Activated CD4-positive, alpha-beta memory T cell treated with anti-CD3 and anti-CD28 coated beads, Interleukin-2, amount 10 ng/mL, durations not matched to agents 7 days and 5 days (primary cell): ENCODE data around the gene ECI2. TPM values are rescaled to one million over a fixed set of nuclear protein-coding genes. Genes with fewer than 3 reads are reported as not detected.

Experiments
- CTCF ChIA-PET: fragments of 350-600 bp; sonication (Branson Sonifier 250); formaldehyde crosslinking; loops from one replicate; lab custom pipeline; 2021; ENCODE audit warnings: antibody characterized with exemption, inconsistent platforms; lab: Charles Lee
- POLR2A ChIA-PET: fragments of 350-600 bp; sonication (Branson Sonifier 250); formaldehyde crosslinking; loops from one replicate; lab custom pipeline; 2021; ENCODE audit warnings: antibody characterized with exemption; lab: Charles Lee
- DNase-seq: peaks from one replicate; pipeline ENCODE4 v3.0.0-alpha.2; 2020
- H3K27ac Mint-ChIP-seq: one replicate; pipeline ENCODE4 v1.8.0; 2021; ENCODE audit warnings: mild to moderate bottlenecking, mixed read lengths
- H3K27me3 Mint-ChIP-seq: one replicate; pipeline ENCODE4 v1.8.0; 2021; ENCODE audit warnings: mixed read lengths
- H3K36me3 Mint-ChIP-seq: one replicate; pipeline ENCODE4 v1.8.0; 2021; ENCODE audit warnings: low read depth, mixed read lengths
- H3K4me1 Mint-ChIP-seq: one replicate; pipeline ENCODE4 v1.8.0; 2021; ENCODE audit warnings: mixed read lengths
- H3K4me3 Mint-ChIP-seq: one replicate; pipeline ENCODE4 v1.8.0; 2021; ENCODE audit warnings: mild to moderate bottlenecking, mixed read lengths
- H3K9me3 Mint-ChIP-seq: one replicate; pipeline ENCODE4 v1.8.0; 2021; ENCODE audit warnings: mixed read lengths
- total RNA-seq, 2 experiments: library from RNA; stranded (reverse); gene quantifications; one replicate each; pipeline ENCODE4 v1.2.3, GENCODE V29; 2021

Gene ECI2
- total RNA-seq, 2 experiments from 2014 or later: 35.5 to 37.2 TPM

DNA sequence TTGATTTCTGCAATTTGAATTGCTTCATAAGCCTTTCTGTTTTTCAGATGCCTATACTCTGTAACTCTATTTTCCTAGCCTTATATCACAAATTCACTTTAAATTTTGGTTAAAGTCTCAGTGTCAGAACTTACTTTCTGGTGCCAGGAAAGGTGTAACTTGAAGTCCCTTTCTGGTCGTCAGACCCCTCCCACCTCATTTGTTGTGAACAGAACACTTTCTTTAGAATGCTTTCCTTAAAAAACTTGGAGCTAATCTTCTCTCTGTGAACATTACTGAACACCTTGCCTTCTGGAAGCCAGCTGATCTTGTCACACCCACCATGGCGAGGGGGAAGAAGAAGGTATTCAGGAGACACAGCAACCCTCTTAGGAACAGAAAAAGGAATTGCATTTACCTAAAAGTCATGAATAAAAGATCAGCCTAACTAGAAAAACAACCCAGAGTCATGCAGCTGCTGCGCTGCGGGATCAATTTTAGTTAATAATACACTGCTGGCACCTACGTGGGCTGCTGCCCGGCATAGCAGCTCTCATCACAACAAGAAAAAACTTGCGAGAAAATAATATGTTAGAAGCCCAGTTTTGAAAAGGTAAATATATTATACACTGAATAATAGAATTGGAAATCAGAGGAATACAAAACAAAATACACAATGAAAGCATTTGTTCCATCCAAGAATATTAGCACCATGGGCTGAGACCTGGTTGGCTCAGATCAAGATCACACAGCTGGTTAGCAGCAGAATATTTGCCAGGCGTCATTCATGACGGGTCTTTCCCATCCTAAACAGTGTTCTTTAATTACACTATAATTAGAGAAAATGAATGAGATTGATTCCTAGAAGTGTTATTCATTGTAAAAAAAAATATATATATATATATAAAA, 50.7 kb downstream of the ECI2 start:
- Mint-ChIP-seq H3K9me3 (no peaks in the 10 kb centered on the region), H3K4me3 (no peak overlapping the region), H3K36me3 (no peaks in the 10 kb centered on the region), H3K4me1 (no peaks in the 10 kb centered on the region), H3K27ac (no peak overlapping the region), H3K27me3 (peaks cover 2% of the 10 kb centered on the region)
- no peak for DNase-seq
- POLR2A ChIA-PET: no interaction called here
- CTCF ChIA-PET: no interaction called here

GRCh38 chr6:4078691-4079471, 56.5 kb downstream of the ECI2 start, which contains the start of gene FAM217A:
Gene FAM217A (minus strand): TSS chr6:4079137. CDS start chr6:4077414, 1,723 bp downstream.
- CTCF ChIA-PET: no interaction called here

DNA sequence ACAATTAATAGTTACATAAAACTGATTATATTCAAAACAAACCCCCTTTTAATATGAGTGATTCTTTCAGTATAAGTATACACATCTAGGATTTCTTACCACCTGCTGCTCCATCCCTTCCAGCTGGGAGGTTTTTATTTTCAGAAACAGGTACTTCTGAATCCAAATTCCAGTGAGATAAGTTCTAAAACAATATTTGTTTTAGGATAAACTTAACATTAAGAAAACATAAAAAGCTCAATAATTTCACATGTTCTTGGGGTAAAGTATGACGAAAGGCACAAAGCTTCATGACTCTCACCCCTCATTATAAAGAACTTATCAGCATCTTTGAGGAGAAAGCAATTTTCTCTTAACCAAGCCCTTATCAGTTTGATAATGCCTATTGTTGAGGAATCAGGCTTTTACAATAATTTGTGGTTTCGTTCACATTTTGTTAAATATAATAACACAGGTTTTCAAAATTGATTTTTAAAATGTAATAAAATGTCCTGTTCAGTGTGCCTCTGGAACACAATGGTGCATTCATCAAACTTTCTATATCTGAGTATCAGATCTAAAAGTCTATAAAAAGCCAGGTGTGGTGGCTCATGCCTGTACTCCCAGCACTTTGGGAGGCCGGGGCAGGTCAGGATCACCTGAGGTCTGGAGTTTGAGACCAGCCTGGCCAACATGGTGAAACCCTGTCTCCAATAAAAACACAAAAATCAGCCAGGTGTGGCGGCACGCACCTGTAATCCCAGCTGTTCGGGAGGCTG, 60.7 kb downstream of the ECI2 start:
- no peak overlapping the region for H3K27ac Mint-ChIP-seq
- no peak overlapping the region for H3K4me3 Mint-ChIP-seq
- H3K4me1 Mint-ChIP-seq: no peaks in the 10 kb centered on the region
- ChIA-PET CTCF (interaction anchor here (1.5 kb wide), 1 partner anchor 16 kb away, joined by 3 read pairs; no protein-coding TSS in a partner anchor), POLR2A (no interaction called here)
- H3K36me3 Mint-ChIP-seq: no peaks in the 10 kb centered on the region
- no peaks in the 10 kb centered on the region for H3K9me3 Mint-ChIP-seq
- peaks cover 8% of the 10 kb centered on the region for H3K27me3 Mint-ChIP-seq
- DNase-seq: no peak

More at GRCh38 chr6:4078691-4079471, 56.5 kb downstream of the ECI2 start, which contains the start of gene FAM217A:
- Mint-ChIP-seq H3K27ac (no peak within 1 kb of the TSS), H3K4me1 (no peaks in the 10 kb centered on the region), H3K36me3 (no peaks in the 10 kb centered on the region), H3K27me3 (peaks cover 9% of the 10 kb centered on the region), H3K9me3 (no peaks in the 10 kb centered on the region), H3K4me3 (no peak within 1 kb of the TSS)
- POLR2A ChIA-PET: no interaction called here
- DNase-seq: no peak

- no peaks in the 10 kb centered on the region for H3K4me1 Mint-ChIP-seq
- POLR2A ChIA-PET: no interaction called here
- H3K4me3 Mint-ChIP-seq: no peak overlapping the region
- no peaks in the 10 kb centered on the region for H3K9me3 Mint-ChIP-seq
- H3K27me3 Mint-ChIP-seq: no peaks in the 10 kb centered on the region
- no peak overlapping the region for H3K27ac Mint-ChIP-seq
- DNase-seq: no peak
- CTCF ChIA-PET: no interaction called here
- no peaks in the 10 kb centered on the region for H3K36me3 Mint-ChIP-seq
These were observed 64.0 kb downstream of the ECI2 start for GRCh38 chr6:4071330-4071729.

GRCh38 chr6:4069199-4069598, 66.2 kb downstream of the ECI2 start:
- Mint-ChIP-seq H3K9me3 (no peaks in the 10 kb centered on the region), H3K36me3 (peaks cover 21% of the 10 kb centered on the region), H3K27me3 (no peaks in the 10 kb centered on the region), H3K4me1 (no peaks in the 10 kb centered on the region), H3K4me3 (no peak overlapping the region), H3K27ac (no peak overlapping the region)
- ChIA-PET POLR2A (interaction anchor here (1.5 kb wide), 1 partner anchor 11 kb away, joined by 3 read pairs; no protein-coding TSS in a partner anchor), CTCF (no interaction called here)
- DNase-seq: no peak

DNA sequence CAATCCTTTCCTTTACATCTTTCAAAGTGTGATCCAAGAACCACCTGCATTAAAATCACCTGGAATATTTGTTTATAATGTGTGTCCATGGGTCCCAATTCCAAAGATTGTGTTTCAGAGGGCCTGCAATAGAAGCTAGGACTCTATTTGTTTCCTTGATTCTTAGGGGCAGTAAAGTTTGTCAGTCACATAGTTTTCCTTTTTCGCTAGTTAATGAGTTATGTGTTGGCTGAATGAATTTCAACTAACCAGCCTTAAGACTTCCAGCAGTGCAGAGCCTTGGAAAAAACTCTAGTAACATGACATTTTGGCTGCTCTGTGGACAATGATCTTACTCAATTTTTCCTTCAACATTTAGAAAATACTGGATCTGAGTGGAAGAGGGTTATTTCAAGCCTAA, 67.7 kb downstream of the ECI2 start:
- Mint-ChIP-seq H3K36me3 (peaks cover 35% of the 10 kb centered on the region), H3K9me3 (no peaks in the 10 kb centered on the region), H3K4me3 (no peak overlapping the region), H3K27ac (no peak overlapping the region), H3K4me1 (peaks cover 1% of the 10 kb centered on the region), H3K27me3 (no peaks in the 10 kb centered on the region)
- ChIA-PET POLR2A (interaction anchor here (0.7 to 1.2 kb wide), 2 partner anchors 9 to 12 kb away, joined by 3 read pairs; no protein-coding TSS in a partner anchor), CTCF (interaction anchor here (0.7 kb wide), 1 partner anchor 60 kb away, joined by 3 read pairs; no protein-coding TSS in a partner anchor)
- DNase-seq: no peak

GRCh38 chr6:4066029-4066755, 69.2 kb downstream of the ECI2 start:
- peaks cover 42% of the 10 kb centered on the region for H3K36me3 Mint-ChIP-seq
- no peak for DNase-seq
- H3K27ac Mint-ChIP-seq: no peak overlapping the region
- POLR2A ChIA-PET: interaction anchor here (1.5 kb wide), 1 partner anchor 48 kb away, joined by 4 read pairs; no protein-coding TSS in a partner anchor
- H3K9me3 Mint-ChIP-seq: no peaks in the 10 kb centered on the region
- H3K4me1 Mint-ChIP-seq: peaks cover 1% of the 10 kb centered on the region
- no peaks in the 10 kb centered on the region for H3K27me3 Mint-ChIP-seq
- no peak overlapping the region for H3K4me3 Mint-ChIP-seq
- CTCF ChIA-PET: interaction anchor here (0.6 to 0.7 kb wide), 2 partner anchors 20 to 1165 kb away, joined by 4 read pairs; no protein-coding TSS in a partner anchor

Other genes starting within 250 kb of the ECI2 start
- not detected for gene FAM217A, start 56.4 kb downstream of the ECI2 start, total RNA-seq